IPS-NIHi7 (cell line): Measurements from ENCODE around the gene DES.

Experiments used
- DNase-seq: peaks from one replicate; pipeline ENCODE4 v3.0.0; 2012; ENCODE audit warnings: mixed read lengths; ENCODE audit errors: extremely low spot score

DES gene

GRCh38 chr2:219453671-219454590, 35.8 kb downstream of the DES start:
- DNase-seq: no peak

- DNase-seq: no peak
Observed at GRCh38 chr2:219455581-219455980, 37.4 kb downstream of the DES start.

- DNase-seq: peak; percentile 58
Observed at GRCh38 chr2:219457784-219458369, 39.7 kb downstream of the DES start.

- no peak for DNase-seq
Observed at GRCh38 chr2:219458996-219459395, 40.8 kb downstream of the DES start.

GRCh38 chr2:219459460-219460311, 41.5 kb downstream of the DES start:
- DNase-seq: peak; percentile 90

GRCh38 chr2:219460424-219460926, 42.3 kb downstream of the DES start:
- peak; percentile 87 for DNase-seq

- no peak for DNase-seq
Observed at GRCh38 chr2:219461047-219461514, 42.9 kb downstream of the DES start.

GRCh38 chr2:219461669-219462068, 43.5 kb downstream of the DES start:
- no peak for DNase-seq

GRCh38 chr2:219462349-219462748, 44.2 kb downstream of the DES start:
- DNase-seq: no peak

GRCh38 chr2:219464286-219465032, 46.3 kb downstream of the DES start:
- DNase-seq: no peak

GRCh38 chr2:219465659-219466561, 47.7 kb downstream of the DES start:
- DNase-seq: no peak

- no peak for DNase-seq
Observed at GRCh38 chr2:219466816-219467735, 48.9 kb downstream of the DES start.

GRCh38 chr2:219467736-219468075, 49.5 kb downstream of the DES start:
- no peak for DNase-seq

- DNase-seq: no peak
Observed at GRCh38 chr2:219468410-219469185, 50.4 kb downstream of the DES start.

GRCh38 chr2:219469186-219469724, 51.1 kb downstream of the DES start:
- DNase-seq: no peak

- DNase-seq: no peak
Observed at GRCh38 chr2:219470429-219470828, 52.3 kb downstream of the DES start.

- DNase-seq: no peak
Observed at GRCh38 chr2:219471476-219472371, 53.5 kb downstream of the DES start.
